CD4-positive, alpha-beta T cell treated with Interleukin-17A for 4 hours (primary cell): ENCODE results near the gene IFNL2.

Source experiments
- DNase-seq: peaks from one replicate; pipeline ENCODE4 v3.0.0-alpha.2; 2020; ENCODE audit warnings: mixed read lengths

The IFNL2 gene

DNA sequence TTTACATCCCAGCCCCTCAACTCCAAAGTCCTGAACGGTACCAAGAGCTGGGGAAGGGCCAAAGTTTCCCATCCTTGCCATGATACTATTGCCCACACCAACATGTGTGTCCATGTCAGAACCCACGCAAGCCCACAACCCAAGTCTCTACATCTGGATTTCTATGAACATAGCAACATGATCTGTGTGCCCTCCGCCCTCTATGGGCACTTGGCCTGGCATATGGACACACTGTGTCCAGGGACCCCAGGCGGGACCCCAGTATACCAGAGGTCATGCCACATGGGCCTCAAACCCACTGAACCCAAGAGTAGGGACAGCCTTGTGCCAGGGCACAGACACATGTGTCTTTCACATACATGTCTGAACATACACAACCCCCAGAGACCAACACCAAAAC is 50.5 kb downstream of the IFNL2 start:
- DNase-seq, result no peak

- DNase-seq, result no peak
These were observed 51.1 kb downstream of the IFNL2 start for GRCh38 chr19:39319098-39319891.
